ENCODE measurements around the gene CMIP. TPM values are rescaled to one million over a fixed set of nuclear protein-coding genes. Genes with fewer than 3 reads are reported as not detected.

Gene CMIP
- total and polyA plus RNA-seq, 3 donors from 2014 or later: 34.9 to 72.5 (median 42.0) TPM

DNA sequence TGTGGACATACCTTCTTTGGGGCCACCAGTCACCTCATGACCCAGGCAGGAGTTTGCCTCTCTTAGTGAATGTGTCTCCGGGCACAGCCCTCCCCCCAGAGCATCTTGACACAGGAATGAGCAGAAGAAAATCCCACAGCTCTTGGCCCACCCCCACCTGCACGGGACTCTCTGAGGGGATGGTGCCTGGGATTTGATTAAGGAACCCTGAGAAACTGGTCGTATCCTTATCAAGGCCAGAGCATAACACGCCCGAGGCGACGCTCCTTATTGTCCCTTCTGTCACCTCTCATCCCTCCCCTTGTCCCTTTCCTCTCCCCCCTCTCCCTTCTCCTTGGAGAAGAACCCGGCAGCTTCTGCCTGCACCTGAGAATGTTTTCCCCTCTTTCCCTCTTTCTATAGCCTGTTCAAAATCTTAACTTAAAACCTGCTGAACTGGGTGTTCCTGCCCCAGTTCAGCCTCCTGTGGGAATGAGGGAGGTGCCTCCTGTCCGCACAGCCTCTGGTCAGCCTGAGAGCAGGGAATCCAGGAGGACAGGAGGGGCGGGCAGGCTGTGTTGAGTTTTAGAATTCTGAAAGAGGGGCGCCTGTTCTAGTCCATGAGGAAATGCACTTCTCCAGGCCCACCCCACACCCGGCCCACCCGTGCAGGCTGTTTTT lies 193.8 kb downstream of the CMIP start:
- TF ChIP-seq, protein P1, sequence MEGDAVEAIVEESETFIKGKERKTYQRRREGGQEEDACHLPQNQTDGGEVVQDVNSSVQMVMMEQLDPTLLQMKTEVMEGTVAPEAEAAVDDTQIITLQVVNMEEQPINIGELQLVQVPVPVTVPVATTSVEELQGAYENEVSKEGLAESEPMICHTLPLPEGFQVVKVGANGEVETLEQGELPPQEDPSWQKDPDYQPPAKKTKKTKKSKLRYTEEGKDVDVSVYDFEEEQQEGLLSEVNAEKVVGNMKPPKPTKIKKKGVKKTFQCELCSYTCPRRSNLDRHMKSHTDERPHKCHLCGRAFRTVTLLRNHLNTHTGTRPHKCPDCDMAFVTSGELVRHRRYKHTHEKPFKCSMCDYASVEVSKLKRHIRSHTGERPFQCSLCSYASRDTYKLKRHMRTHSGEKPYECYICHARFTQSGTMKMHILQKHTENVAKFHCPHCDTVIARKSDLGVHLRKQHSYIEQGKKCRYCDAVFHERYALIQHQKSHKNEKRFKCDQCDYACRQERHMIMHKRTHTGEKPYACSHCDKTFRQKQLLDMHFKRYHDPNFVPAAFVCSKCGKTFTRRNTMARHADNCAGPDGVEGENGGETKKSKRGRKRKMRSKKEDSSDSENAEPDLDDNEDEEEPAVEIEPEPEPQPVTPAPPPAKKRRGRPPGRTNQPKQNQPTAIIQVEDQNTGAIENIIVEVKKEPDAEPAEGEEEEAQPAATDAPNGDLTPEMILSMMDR (IDR thresholded peaks at IDR 0.05): no peak
- TF ChIP-seq POLR2A (IDR thresholded peaks at IDR 0.05): no peak
- H3K27me3 ChIP-seq: no peaks in the 10 kb centered on the region
- H3K4me1 ChIP-seq: peaks cover 11% of the 10 kb centered on the region
- WGBS, 2 donors: 67 to 74% methylated on average over 11 to 13 of the region's 13 CpGs
- no peaks in the 10 kb centered on the region for H3K9me3 ChIP-seq
- intact Hi-C loops (cut with DNase I; ENCODE audit: low total_unique reads): no loop called here
- no peak overlapping the region for H3K4me3 ChIP-seq
- H3K27ac ChIP-seq: no peak overlapping the region
- no peak for DNase-seq
- no peaks in the 10 kb centered on the region for H3K36me3 ChIP-seq (ENCODE audit: low read depth, missing control alignments)

DNA sequence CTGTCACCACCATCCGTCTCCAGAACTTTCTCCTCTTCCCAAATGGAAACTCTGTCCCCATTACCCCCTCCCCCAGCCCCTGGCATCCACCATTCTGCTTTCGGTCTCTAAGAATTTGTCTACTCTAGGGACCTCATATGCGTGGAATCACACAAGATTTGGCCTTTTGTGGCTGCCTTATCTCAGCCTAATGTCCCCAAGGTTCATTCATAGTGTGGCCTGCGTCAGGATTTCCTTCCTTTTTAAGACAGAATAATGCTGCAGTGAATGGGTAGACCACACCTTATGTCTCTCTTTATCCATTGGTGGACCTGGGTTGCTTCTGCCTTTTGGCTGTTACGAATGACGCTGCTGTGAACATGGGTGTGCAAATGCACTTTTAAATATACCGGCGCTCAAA lies 194.7 kb downstream of the CMIP start:
- intact Hi-C loops (cut with DNase I; ENCODE audit: low total_unique reads): no loop called here
- Histone ChIP-seq H3K27ac (no peak overlapping the region), H3K4me3 (no peak overlapping the region), H3K36me3 (ENCODE audit: low read depth, missing control alignments) (no peaks in the 10 kb centered on the region), H3K27me3 (no peaks in the 10 kb centered on the region), H3K9me3 (no peaks in the 10 kb centered on the region), H3K4me1 (peaks cover 11% of the 10 kb centered on the region)
- no peak for DNase-seq
- TF ChIP-seq, protein P1 (IDR thresholded peaks at IDR 0.05): no peak
- no peak for TF ChIP-seq POLR2A (IDR thresholded peaks at IDR 0.05)
- WGBS, 2 donors: 84 to 95% methylated on average over 8 of the region's 8 CpGs

DNA sequence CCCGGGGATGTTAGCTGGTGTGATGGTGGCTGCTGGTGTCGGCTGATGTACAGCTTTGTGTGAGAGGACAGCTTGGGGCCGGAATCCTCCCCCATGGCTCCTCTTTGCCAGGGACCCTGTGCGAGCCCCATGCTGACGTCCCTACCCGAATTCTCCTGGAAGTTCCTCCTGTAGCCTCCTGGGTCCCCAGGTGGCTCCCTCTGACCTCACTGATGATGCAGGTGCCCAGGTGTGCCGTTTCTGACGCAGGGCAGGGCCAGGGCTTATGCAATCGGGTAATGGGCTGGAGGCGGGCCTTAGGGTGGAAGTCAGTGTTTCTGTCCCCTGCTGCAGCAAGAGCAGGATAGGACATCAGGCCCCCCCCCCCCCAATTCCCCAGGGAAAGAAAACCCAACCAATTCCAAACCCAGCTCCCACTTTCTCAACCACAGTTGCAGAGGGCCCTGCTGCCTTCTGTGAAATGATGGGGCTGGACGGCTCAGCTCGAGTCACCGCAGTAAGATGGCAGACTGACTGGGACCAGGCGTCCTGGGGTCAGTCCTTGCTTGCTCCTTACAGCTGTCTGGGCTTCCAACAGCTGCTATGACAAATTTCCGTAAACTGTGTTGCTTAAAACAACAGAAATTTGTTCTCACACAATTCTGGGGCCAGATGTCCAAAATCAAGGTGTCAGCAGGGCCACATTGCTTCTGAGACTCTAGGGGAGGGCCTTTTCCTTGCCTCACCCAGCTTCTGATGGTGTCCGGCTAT lies 195.5 kb downstream of the CMIP start:
- DNase-seq: no peak
- TF ChIP-seq, protein P1 (IDR thresholded peaks at IDR 0.05): no peak
- TF ChIP-seq POLR2A (IDR thresholded peaks at IDR 0.05): no peak
- Histone ChIP-seq H3K36me3 (ENCODE audit: low read depth, missing control alignments) (no peaks in the 10 kb centered on the region), H3K9me3 (no peaks in the 10 kb centered on the region), H3K4me1 (peaks cover 7% of the 10 kb centered on the region), H3K4me3 (no peak overlapping the region), H3K27me3 (no peaks in the 10 kb centered on the region), H3K27ac (no peak overlapping the region)
- intact Hi-C loops (cut with DNase I; ENCODE audit: low total_unique reads): no loop called here
- 86 to 97% methylated on average over 4 to 15 of the region's 16 CpGs for WGBS, 2 donors

DNA sequence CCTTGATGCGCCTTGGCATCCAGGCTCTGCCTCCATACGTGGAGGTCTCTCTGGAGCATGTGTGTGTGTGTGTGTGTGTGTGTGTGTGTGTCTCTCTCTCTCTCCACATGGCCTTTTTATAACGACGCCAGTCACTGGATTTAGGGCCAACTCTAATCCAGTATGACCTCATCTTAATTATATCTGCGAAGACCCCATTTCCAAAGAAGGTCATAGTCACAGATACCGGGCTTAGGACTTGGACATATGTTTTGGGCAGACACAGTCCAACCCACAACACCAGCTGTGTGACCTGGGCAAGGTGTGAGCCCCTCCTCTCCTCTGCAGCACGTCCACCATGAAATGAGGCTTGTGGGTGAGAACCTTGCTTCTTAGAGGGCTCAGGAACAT lies 196.1 kb downstream of the CMIP start:
- no peak for TF ChIP-seq POLR2A (IDR thresholded peaks at IDR 0.05)
- TF ChIP-seq, protein P1 (IDR thresholded peaks at IDR 0.05): no peak
- peaks cover 3% of the 10 kb centered on the region for H3K4me1 ChIP-seq
- intact Hi-C loops (cut with DNase I; ENCODE audit: low total_unique reads): no loop called here
- DNase-seq: no peak
- 87 to 90% methylated on average over 5 to 7 of the region's 7 CpGs for WGBS, 2 donors
- no peak overlapping the region for H3K27ac ChIP-seq
- H3K27me3 ChIP-seq: no peaks in the 10 kb centered on the region
- H3K9me3 ChIP-seq: no peaks in the 10 kb centered on the region
- no peak overlapping the region for H3K4me3 ChIP-seq
- H3K36me3 ChIP-seq (ENCODE audit: low read depth, missing control alignments): no peaks in the 10 kb centered on the region
